ENCODE results near the gene PLPPR5.
"Not testable (repeated sequence)": the region's sequence is repeated elsewhere in the genome, so short reads cannot be mapped to it uniquely, and the experiment has no call there.

DNA sequence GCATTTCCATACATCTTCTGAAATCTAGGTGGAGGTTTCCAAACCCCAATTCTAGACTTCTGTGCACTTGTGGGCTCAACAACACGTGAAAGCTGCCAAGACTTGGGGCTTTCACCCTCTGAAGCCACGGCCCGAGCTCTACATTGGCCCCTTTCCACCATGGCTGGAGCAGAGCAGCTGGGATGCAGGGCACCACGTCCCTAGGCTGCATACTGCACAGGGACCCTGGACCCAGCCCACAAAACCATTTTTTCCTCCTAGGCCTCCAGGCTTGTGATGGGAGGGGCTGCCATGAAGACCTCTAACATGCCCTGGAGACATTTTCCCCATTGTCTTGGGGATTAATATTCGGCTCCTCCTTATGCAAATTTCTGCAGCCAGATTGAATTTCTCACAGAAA lies 32.1 kb upstream of the PLPPR5 start:
- TF ChIP-seq, protein P1, sequence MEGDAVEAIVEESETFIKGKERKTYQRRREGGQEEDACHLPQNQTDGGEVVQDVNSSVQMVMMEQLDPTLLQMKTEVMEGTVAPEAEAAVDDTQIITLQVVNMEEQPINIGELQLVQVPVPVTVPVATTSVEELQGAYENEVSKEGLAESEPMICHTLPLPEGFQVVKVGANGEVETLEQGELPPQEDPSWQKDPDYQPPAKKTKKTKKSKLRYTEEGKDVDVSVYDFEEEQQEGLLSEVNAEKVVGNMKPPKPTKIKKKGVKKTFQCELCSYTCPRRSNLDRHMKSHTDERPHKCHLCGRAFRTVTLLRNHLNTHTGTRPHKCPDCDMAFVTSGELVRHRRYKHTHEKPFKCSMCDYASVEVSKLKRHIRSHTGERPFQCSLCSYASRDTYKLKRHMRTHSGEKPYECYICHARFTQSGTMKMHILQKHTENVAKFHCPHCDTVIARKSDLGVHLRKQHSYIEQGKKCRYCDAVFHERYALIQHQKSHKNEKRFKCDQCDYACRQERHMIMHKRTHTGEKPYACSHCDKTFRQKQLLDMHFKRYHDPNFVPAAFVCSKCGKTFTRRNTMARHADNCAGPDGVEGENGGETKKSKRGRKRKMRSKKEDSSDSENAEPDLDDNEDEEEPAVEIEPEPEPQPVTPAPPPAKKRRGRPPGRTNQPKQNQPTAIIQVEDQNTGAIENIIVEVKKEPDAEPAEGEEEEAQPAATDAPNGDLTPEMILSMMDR (conservative IDR thresholded peaks at IDR 0.05; ENCODE audit: low read depth, low read length): not testable (repeated sequence)
- TF ChIP-seq EZH2 (IDR thresholded peaks at IDR 0.05; ENCODE audit: borderline replicate concordance, low read depth, low read length, poor library complexity, severe bottlenecking): not testable (repeated sequence)

Measured in A673 (cell line).